GM12874 (cell line): ENCODE measurements around the gene SDK2.

ENCODE experiments used
- TF ChIP-seq, protein P1 (sequence below): IDR thresholded peaks from 2 replicates; pipeline ENCODE4 v1.5.1; 2011; ENCODE audit warnings: low read depth, mild to moderate bottlenecking, control low read depth, low read length, moderate library complexity; ENCODE audit not compliant: insufficient read depth

SDK2 gene

DNA sequence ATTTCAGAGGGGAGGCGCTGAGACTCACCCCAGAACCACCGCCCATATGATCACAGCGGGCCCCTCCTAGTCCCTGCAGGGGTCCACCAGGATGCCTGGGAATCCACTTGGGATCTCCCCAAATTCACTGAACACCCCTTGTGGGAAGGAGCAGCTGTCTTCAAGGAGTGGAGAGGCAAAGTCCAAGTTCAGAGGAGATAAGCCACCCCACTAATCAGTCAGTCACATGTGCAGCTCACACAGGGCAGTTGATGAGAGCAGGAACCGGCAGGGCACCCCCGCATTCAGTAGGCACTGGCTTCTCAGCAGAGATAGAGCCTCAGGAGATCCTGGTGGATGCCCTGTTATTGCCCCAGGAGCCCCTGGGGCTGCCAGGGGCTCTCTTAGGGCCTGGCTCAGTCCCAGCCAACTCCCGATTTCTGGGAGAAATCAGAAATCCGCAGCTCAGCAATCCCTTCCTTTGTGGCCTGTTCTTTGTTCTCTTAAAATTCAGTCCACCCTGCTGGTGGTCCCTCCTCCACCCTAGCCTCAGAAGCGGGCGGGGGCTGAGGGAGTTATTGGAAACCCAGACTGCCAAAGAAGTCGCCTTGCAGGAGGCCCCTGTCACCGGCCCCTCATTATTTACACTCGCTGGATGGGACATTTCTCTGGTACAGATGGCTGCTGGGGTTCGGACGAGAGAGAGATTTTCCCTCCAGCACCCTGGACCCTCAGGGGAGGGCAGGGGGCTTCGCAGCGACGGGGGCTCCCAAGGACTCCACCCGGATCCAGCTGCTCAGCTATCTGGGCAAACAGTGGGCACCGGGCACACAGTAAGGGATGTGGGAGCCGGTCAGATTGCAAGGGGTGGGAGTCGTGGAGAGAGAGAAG lies 334.3 kb downstream of the SDK2 start:
- TF ChIP-seq, protein P1, sequence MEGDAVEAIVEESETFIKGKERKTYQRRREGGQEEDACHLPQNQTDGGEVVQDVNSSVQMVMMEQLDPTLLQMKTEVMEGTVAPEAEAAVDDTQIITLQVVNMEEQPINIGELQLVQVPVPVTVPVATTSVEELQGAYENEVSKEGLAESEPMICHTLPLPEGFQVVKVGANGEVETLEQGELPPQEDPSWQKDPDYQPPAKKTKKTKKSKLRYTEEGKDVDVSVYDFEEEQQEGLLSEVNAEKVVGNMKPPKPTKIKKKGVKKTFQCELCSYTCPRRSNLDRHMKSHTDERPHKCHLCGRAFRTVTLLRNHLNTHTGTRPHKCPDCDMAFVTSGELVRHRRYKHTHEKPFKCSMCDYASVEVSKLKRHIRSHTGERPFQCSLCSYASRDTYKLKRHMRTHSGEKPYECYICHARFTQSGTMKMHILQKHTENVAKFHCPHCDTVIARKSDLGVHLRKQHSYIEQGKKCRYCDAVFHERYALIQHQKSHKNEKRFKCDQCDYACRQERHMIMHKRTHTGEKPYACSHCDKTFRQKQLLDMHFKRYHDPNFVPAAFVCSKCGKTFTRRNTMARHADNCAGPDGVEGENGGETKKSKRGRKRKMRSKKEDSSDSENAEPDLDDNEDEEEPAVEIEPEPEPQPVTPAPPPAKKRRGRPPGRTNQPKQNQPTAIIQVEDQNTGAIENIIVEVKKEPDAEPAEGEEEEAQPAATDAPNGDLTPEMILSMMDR, result no peak

DNA sequence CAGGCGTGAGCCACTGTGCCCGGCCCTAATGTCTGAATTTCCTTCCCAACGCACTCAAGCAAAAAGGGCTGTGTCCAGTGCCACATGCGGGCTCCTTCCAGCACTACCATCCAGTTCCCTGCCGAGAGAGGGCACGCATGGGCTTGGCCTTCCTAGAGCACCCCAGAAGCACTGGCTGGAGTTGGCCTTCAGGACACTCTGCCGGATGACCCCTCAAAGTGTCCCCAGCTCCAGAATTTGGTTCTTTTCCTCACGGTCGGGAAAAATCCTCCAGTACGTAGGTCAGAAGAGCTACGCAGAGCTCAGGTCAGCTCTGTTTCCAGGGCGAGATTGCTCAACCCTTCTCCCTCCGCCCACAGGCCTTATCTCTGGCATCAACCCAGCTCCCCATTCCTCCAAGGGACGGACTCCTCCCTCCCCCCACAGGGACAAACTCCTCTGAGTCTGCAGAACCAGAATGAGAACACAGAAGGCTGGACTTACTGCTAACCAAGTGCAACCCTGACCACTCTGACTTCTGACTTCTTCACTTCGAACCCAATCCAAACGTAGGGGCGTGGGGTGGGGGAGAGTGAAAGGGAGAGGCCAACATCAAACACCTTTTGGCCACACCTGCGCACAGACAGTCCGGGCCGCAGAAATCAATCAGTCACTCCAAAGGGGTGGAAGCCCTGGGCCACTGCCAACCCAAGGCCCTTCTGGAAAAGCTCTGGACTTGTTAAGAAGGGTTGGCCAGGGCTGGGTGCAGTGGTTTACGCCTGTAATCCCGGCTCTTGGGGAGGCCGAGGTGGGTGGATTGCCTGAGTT lies 336.0 kb downstream of the SDK2 start:
- TF ChIP-seq, protein P1, result no peak

DNA sequence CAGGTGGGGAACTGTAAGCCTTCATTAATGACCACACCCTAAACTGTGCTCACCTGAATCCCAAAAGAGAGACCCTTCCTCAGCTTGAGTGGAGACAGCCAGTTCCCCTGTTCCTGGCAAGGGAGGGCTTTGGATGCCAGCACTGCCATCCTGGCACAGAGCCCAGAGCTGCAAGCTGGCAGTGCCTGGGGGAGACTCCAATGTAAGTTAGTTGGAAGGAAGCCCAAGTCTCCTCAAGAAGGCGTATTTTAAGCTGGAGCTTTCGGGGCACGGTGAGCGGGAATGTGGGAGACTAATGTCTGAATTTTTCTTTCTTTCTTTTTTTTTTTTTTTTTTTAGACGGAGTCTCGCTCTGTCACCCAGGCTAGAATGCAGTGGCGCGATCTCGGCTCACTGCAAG lies 337.1 kb downstream of the SDK2 start:
- TF ChIP-seq, protein P1, result no peak

DNA sequence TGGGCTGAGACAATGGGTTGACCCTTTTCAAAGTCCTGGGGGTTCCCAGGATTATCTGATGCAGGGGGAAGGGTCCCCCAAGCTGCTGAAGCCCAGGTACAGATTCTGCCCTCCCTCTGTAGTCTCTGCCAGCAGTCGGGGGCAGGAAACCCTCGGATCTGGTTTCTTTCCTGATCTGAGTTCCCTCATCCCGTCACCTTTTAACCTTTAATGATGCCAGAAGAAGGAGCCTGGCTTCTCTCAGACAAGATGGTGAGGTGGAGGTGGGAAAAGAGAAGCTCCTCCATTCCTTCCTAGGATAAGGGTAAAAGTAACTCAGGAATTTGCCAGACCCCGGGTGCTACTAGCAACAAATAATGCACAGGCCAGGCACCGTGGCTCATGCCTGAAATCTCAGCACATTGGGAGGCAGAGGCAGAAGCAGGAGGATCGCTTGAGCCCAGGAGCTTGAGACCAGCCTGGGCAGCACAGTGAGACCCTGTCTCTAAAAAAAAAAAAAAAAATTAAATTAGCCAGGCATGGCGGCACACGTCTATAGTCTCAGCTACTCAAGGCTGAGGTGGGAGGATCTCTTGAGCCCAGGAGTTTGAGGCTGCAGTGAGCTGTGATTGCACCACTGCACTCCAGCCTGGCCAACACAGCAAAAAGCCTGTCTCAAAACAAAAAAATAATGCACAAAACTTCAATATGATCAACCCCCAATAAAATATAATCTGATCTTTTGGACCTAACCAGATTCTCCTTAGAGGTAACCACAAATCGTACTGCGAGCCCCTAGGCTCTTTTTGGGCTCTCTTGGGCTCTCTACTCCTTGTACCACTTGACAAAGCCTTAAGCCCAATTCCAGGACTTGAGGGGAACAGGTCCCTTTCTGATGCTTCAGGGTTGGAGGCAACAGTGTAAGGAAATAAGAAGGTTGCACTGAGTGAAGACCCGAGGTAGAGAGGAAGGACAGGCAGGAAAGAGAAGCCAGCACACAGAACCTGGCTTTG lies 338.1 kb downstream of the SDK2 start:
- TF ChIP-seq, protein P1, result no peak

DNA sequence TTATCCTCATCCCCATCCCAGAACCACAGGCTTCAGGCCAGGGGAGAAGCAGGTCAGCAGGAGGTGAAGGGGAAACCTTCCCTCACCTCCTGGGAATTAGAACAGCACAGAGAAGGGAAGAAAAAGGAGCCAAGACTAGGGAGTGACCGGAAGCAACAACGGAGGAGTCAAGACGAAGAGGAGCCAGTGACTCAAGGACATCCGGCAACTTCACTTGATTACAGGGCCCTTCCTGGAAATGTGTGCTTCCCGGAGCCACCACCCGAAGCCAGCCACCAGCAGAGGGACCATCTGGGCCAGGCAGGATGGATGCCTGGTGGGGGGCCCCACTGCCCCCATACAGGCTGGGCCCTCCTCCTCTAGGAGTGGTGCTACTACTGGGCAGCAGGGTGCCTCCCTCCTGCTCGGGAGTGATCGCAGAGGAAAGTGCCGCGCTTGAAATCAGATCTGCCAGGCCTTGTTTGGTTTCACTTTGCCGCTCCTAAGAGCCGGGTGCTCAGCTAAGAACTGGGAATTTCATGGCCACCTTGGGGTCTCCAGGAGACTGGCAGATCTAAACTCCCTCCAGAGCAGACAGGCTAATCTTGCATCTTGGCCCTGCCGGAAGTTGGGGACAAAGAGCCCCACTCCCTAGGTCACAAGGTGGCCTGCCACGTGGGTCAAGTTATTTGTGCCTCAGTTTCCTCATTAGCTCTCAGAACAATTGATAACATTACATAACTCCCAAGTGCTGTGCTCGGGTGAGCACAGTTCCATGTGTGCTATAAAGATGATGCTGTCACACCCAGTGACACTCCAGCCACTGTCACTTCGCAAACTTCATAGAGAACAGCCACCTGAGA lies 339.1 kb downstream of the SDK2 start:
- TF ChIP-seq, protein P1, result no peak

DNA sequence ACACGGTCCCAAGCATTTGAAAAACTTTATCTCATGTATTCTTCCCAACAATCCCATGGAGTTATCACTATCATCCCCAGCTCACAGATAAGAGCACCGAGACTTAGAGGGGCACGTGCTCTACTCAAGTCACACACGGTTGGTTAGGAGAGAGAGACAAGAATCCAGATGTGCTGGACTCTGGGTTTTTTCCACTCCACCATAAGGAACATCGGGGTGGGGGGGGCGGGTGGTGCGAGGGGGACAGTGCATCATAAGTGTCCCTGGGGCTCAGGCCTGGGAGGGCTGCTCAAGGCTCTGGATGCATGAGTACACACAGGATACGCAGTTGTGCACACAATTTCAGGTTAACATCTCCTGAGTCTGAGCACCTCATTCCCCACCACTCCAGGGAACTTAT lies 339.8 kb downstream of the SDK2 start:
- TF ChIP-seq, protein P1, result no peak
